Right lobe of liver (tissue), 6 donors: ENCODE data around the gene PADI3. TPM values are rescaled to one million over a fixed set of nuclear protein-coding genes. Genes with fewer than 3 reads are reported as not detected.

Experiments used
- ATAC-seq, 4 donors: fragments of 200-7000 bp; cut with Tn5 transposase; one replicate each; pipeline ENCODE4 v1.9.1; 2020; ENCODE audit warnings: mild to moderate bottlenecking in 4 of 4, moderate library complexity in 4 of 4
- DNase-seq, 3 donors: peaks; one replicate each; pipeline ENCODE4 v3.0.0-alpha.2; 2020
- H3K27ac ChIP-seq, 3 donors: fragments of 200-600 bp; one replicate each; pipeline ENCODE4 v1.8.0; 2022
- H3K27me3 ChIP-seq, 2 donors: fragments of 200-600 bp; one replicate each; pipeline ENCODE4 v1.8.0; 2022
- H3K36me3 ChIP-seq, 4 donors: fragments of 200-600 bp; sonication (generic) in 1 of 4; one replicate each; pipeline versions ENCODE4 v1.5.1 to v1.8.0; 2017 to 2022; ENCODE audit warnings: control low read depth in 1 of 4
- H3K4me1 ChIP-seq, 4 donors: fragments of 200-600 bp; sonication (generic) in 1 of 4; one replicate each; pipeline versions ENCODE4 v1.5.1 to v1.8.0; 2017 to 2022; ENCODE audit warnings: control low read depth in 1 of 4
- H3K4me3 ChIP-seq, 3 donors: fragments of 200-600 bp; one replicate each; pipeline ENCODE4 v1.8.0; 2022
- H3K9me3 ChIP-seq, 4 donors: fragments of 200-600 bp; sonication (generic) in 1 of 4; one replicate each; pipeline versions ENCODE4 v1.5.1 to v1.8.0; 2017 to 2022; ENCODE audit warnings: control low read depth in 1 of 4
- POLR2A ChIP-seq: fragments of 450-650 bp; IDR thresholded peaks from one replicate; pipeline ENCODE4 v1.6.1; 2017; ENCODE audit warnings: antibody characterized with exemption, mild to moderate bottlenecking
- WGBS: methylation state at CpG from one replicate; pipeline ENCODE4 v1.1.6; 2018; ENCODE audit warnings: low coverage, low lambda C conversion rate; ENCODE audit not compliant: insufficient coverage; ENCODE audit errors: missing lambda C conversion rate; 5-methylcytosine and 5-hydroxymethylcytosine counted together
- intact Hi-C, 2 donors: fragments of 100-400 bp; cut with DNase I; formaldehyde crosslinking; loops; one replicate each; pipeline versions ENCODE4 v1.11.2 to v1.14.1; 2022
- total RNA-seq, 6 experiments: library from RNA; depleted of rRNA in 2 of 6; stranded (reverse); fragments of >200 nt in 2 of 6; fragmentation: NEBNext Ultra II Directional in 3 of 6; extraction: Animal tissue kit (Norgen Biotek cat#: 25700) in 3 of 6; gene quantifications; one replicate each; pipeline versions ENCODE4 v1.1.0 to v1.2.4, GENCODE V29; 2016 to 2023
- TF ChIP-seq, protein P1 (sequence below), 4 donors: fragments of 200-600 bp in 3 of 4; fragments of 450-650 bp in 1 of 4; IDR thresholded peaks; one replicate each; pipeline versions ENCODE4 v1.5.1 to v1.8.0; 2016 to 2022; ENCODE audit warnings: antibody characterized with exemption in 4 of 4, mild to moderate bottlenecking in 2 of 4
- donor health status: DM: no; HTN: yes; CAD: no.
- donor health status: DM: no; HTN: no; CAD: no.
- donor health status: DM: no; HTN: no; CAD: no.
- donor health status: DM: no; HTN: yes; CAD: no.
- donor health status: DM: no; HTN: yes; CAD: no.

Gene PADI3
- total RNA-seq, 6 experiments from 2014 or later, result not detected

- Histone ChIP-seq H3K27me3 (no peaks in the 10 kb centered on the region), H3K4me1 (peaks cover 0 to 5% (median 0%) of the 10 kb centered on the region in 4 donors), H3K4me3 (no peak overlapping the region), H3K9me3 (no peaks in the 10 kb centered on the region), H3K27ac (no peak overlapping the region), H3K36me3 (no peaks in the 10 kb centered on the region)
- 8% methylated on average over 4 of the region's 6 CpGs for WGBS
- intact Hi-C loops, result loop anchor here in 1 of 2 donors (5.0 kb wide), 1 partner anchor 101 kb away; no protein-coding TSS in a partner anchor
- DNase-seq (peak in 1 of 3 donors; percentile 92), ATAC-seq (peak in 3 of 4 donors; percentile 5 to 73 (median 47))
- TF ChIP-seq, protein P1, sequence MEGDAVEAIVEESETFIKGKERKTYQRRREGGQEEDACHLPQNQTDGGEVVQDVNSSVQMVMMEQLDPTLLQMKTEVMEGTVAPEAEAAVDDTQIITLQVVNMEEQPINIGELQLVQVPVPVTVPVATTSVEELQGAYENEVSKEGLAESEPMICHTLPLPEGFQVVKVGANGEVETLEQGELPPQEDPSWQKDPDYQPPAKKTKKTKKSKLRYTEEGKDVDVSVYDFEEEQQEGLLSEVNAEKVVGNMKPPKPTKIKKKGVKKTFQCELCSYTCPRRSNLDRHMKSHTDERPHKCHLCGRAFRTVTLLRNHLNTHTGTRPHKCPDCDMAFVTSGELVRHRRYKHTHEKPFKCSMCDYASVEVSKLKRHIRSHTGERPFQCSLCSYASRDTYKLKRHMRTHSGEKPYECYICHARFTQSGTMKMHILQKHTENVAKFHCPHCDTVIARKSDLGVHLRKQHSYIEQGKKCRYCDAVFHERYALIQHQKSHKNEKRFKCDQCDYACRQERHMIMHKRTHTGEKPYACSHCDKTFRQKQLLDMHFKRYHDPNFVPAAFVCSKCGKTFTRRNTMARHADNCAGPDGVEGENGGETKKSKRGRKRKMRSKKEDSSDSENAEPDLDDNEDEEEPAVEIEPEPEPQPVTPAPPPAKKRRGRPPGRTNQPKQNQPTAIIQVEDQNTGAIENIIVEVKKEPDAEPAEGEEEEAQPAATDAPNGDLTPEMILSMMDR (IDR thresholded peaks at IDR 0.05), result no peak
- no peak for TF ChIP-seq POLR2A
Observed at GRCh38 chr1:17233675-17234320, 15.1 kb upstream of the PADI3 start.

- DNase-seq (no peak), ATAC-seq (no peak)
- H3K9me3 ChIP-seq, result no peaks in the 10 kb centered on the region
- no peak overlapping the region for H3K4me3 ChIP-seq
- H3K4me1 ChIP-seq, result peaks cover 0 to 5% (median 0%) of the 10 kb centered on the region in 4 donors
- TF ChIP-seq POLR2A, result no peak
- TF ChIP-seq, protein P1 (IDR thresholded peaks at IDR 0.05), result no peak
- H3K27ac ChIP-seq, result no peak overlapping the region
- intact Hi-C loops, result loop anchor here in 1 of 2 donors (5.0 kb wide), 1 partner anchor 102 kb away; no protein-coding TSS in a partner anchor
- 92% methylated on average over 1 of the region's 1 CpG for WGBS
- H3K27me3 ChIP-seq, result no peaks in the 10 kb centered on the region
- H3K36me3 ChIP-seq, result no peaks in the 10 kb centered on the region
Observed at GRCh38 chr1:17234405-17234804, 14.5 kb upstream of the PADI3 start.

DNA sequence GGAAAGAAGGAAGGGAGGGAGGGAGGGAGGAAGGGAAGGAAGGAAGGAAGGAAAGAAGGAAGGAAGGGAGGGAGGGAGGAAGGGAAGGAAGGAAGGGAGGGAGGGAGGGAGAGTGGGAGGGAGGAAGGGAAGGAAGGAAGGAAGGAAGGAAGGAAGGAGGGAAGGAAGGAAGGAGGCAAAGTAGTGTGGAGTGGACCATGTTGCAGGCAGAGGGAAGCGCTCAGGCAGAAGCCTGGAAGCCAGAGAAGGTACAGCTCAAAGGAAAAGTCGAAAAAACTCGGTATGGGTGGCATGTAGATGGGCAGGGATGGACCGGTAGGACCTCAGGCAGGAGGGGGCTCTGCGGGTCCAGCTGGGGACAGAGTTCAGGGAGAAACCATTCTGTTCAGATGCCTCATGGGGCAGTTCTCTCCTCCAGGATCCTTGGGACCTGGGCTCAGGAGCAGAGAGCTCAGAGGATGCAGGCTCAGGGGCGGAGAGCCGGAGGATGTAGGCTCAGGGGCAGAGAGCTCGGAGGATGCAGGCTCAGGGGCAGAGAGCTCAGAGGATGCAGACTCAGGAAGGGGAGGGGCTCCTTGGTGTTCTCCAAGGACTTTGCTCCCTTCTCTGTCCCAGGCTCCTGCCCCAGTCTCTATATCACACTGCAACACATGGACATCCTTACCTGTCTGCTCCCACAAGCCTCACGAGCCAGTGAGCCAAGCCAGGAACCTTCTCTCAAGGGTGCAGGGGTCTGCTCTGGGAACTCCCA is 13.6 kb upstream of the PADI3 start:
- Histone ChIP-seq H3K4me1 (peaks cover 0 to 5% (median 0%) of the 10 kb centered on the region in 4 donors), H3K27me3 (no peaks in the 10 kb centered on the region), H3K36me3 (no peaks in the 10 kb centered on the region), H3K9me3 (no peaks in the 10 kb centered on the region), H3K27ac (no peak overlapping the region), H3K4me3 (no peak overlapping the region)
- no peak for TF ChIP-seq POLR2A
- TF ChIP-seq, protein P1 (IDR thresholded peaks at IDR 0.05), result no peak
- WGBS, result 74% methylated on average over 8 of the region's 9 CpGs
- no peak for ATAC-seq
- DNase-seq, result no peak
- intact Hi-C loops, result loop anchor here (5.0 kb wide), 2 partner anchors 173 to 178 kb away; no protein-coding TSS in a partner anchor

- Histone ChIP-seq H3K9me3 (no peaks in the 10 kb centered on the region), H3K27ac (no peak overlapping the region), H3K4me3 (no peak overlapping the region), H3K27me3 (no peaks in the 10 kb centered on the region), H3K36me3 (no peaks in the 10 kb centered on the region), H3K4me1 (peaks cover 0 to 5% (median 0%) of the 10 kb centered on the region in 4 donors)
- intact Hi-C loops, result loop anchor here (5.0 kb wide), 2 partner anchors 175 to 180 kb away; no protein-coding TSS in a partner anchor
- ATAC-seq (peak; percentile 84 to 93 (median 90)), DNase-seq (peak; percentile 90 to 95 (median 91))
- WGBS, result 25% methylated on average over 5 of the region's 18 CpGs
- no peak for TF ChIP-seq POLR2A
- TF ChIP-seq, protein P1 (IDR thresholded peaks at IDR 0.05), result peak; percentile 94 to 96 (median 94)
Observed at GRCh38 chr1:17236779-17237560, 11.9 kb upstream of the PADI3 start.
